Esophagus mucosa (tissue), 1 donor: ENCODE results near the gene TTC29. TPM values are rescaled to one million over a fixed set of nuclear protein-coding genes. Genes with fewer than 3 reads are reported as not detected.

ENCODE experiments used
- ATAC-seq: fragments of 200-7000 bp; cut with Tn5 transposase; one replicate; pipeline ENCODE4 v1.9.1; 2020
- total RNA-seq: library from RNA; stranded (reverse); gene quantifications from one replicate; pipeline ENCODE4 v1.2.4, GENCODE V29; 2023
- donor health status: DM: yes; HTN: yes; CAD: no.

Gene TTC29
- total RNA-seq, result not detected

- peak; percentile 100 for ATAC-seq
These were observed at the start of gene TTC29 for GRCh38 chr4:146945556-146946374. TSS of gene TTC29 (minus strand) at chr4:146945864. CDS start at chr4:146939895, 5,969 bp downstream.

GRCh38 chr4:146981651-146982050 lies 36.0 kb upstream of the TTC29 start:
- no peak for ATAC-seq

DNA sequence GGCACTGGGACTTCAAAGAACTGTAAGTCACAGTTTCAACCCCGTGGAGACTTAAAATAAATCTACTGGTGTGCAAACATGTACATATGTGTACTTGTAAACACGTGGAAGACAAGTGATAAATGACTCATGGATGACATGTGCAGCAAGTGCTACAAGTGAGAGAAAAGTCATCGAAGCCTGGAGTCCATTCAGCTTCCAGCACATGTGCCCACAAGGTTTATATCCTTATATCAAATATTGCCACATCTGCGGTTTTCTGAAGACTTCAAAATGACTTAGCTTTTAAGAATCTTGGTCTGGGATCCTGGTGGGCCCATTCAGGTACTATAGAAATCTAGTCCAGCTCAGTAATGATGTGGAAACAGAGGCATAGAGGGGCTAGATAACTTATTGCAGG lies 33.0 kb upstream of the TTC29 start:
- no peak for ATAC-seq

GRCh38 chr4:146976145-146976544 lies 30.5 kb upstream of the TTC29 start:
- no peak for ATAC-seq

DNA sequence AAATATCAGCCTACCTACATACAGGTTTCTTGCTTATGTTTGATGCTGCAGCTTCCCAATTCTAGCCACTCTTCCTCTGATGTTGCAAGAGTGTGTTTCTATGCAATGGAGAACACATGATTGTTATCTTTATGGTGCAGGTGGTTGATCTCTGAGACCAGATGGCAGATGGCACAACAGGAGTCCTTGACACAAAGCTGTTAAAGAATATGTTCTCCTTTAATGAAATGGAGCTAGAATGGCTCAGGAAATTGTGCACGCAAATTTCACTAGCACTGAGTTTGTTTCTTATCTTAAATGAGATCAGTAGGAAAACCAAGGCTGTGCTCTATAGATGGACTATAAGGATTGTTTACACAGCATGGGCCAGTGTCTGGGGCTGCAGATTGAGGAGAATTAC lies 29.9 kb upstream of the TTC29 start:
- no peak for ATAC-seq

DNA sequence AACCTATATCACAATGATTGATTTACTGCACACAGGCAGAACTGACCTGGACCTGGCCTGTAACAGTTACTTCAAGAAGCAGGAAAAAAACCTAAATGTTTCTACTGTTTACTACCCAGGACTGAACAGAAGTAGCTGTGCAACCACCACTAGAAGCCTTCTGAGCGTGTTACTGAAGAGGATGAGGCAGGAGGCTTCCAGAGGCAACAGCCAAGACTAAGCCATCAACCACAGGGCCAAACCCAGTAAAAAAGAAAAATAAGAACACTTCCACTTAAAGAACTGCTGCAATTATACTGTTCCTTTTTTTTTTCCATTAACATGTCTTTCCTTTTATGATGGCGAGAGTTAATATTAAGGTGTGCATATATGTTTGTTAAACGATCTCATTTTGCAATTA lies 29.4 kb upstream of the TTC29 start:
- ATAC-seq, result no peak

DNA sequence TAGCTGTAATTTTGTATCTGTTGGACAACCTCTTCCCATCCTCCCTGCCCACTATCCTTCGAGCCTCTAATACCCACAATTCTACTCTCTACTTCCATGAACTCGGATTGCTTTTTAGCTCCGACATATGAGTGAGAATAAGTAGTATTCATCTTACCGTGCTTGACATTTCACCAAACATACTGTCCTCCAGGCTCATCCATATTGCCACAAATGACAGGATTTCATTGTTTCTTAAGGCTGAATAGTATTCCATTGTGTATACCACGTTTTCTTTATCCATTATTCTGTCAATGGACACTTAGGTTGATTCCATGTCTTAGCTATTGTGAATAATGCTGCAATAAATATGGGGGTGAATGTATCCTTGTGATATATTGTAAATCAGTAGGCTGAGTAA lies 26.4 kb upstream of the TTC29 start:
- no peak for ATAC-seq

GRCh38 chr4:146969126-146969525 lies 23.5 kb upstream of the TTC29 start:
- ATAC-seq, result no peak

DNA sequence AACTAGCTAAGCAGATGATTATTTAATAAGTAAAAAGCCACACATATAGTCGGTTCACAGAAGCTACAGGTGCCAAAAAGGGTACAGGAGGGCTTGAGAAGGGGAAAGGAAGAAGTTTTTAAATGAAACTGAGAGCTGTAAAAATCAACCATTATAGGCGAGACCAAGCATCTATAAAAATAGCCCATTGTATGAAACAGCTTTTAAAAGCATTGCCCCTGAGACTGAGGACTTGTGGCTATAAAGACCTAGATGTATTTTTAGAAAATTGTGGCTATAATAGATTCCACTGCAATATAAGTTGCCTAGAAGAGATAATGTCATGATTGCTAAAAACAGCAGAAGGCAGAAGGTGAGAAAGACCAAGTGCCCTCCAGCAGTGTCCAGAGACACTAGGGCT lies 15.0 kb upstream of the TTC29 start:
- ATAC-seq, result no peak

GRCh38 chr4:146959692-146960091 lies 14.0 kb upstream of the TTC29 start:
- ATAC-seq, result no peak

DNA sequence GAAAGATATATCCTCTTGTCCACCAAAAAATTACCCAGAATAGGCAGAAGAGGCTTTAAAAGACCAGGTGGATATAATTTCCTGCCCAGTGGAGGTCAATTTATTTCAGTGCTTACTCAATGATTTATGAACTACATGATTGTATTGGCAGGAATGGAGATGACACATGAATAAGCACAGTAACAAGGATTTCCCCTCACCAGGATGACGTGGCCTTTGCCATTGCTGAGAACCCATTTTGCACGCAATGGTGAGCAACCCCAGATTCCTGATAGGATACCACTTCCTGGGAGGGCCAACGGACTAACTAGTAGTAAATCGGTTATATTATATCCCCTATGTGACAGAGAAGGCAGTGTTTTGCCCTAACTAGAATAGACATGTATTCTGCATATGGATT lies 11.6 kb upstream of the TTC29 start:
- ATAC-seq, result no peak

DNA sequence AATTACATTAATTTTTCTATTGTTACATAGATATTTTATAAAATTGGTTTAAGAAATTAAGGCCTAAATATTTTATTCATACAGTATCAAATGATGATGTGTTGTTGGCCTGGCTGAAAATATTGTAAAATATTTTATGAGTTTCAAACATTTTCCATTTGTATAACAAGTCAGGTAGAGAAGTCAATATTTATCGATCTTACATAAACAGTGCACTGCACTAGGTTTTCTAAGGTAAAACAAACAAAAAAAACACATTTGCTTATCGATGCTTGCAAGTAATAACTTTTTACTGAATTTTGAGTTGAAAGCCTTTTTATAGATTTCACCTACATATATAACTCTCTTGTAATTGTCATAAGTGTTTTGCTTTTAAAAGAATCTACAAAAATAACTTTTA lies 7.2 kb upstream of the TTC29 start:
- no peak for ATAC-seq

GRCh38 chr4:146949559-146949958 lies 3.9 kb upstream of the TTC29 start:
- ATAC-seq, result no peak

GRCh38 chr4:146943691-146944375 lies 1.8 kb downstream of the TTC29 start:
- ATAC-seq, result no peak

- no peak for ATAC-seq
These were observed 13.5 kb downstream of the TTC29 start for GRCh38 chr4:146932116-146932515.

GRCh38 chr4:146930673-146931072 lies 15.0 kb downstream of the TTC29 start:
- no peak for ATAC-seq

DNA sequence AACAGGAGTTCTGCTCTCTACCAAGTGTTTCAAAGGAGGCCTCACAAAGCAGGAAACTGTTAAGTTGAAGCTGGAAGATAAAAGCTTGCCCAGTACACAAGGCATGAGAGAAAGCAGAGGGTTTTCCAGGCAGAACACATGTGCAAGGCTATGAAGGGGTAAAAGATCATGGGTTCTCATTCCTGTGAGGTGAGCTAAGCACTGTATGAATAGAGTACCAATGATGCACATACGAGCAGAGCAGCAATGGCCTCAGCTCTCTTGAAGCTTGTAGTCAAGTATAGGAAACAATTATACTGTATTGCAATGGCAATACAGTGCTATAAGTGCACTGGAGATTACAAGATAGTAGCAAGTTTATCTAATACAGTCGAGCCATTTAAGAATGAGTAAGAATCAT lies 18.0 kb downstream of the TTC29 start:
- ATAC-seq, result no peak

GRCh38 chr4:146916479-146917076 lies 29.1 kb downstream of the TTC29 start:
- no peak for ATAC-seq

- no peak for ATAC-seq
These were observed 30.5 kb downstream of the TTC29 start for GRCh38 chr4:146915132-146915531.

DNA sequence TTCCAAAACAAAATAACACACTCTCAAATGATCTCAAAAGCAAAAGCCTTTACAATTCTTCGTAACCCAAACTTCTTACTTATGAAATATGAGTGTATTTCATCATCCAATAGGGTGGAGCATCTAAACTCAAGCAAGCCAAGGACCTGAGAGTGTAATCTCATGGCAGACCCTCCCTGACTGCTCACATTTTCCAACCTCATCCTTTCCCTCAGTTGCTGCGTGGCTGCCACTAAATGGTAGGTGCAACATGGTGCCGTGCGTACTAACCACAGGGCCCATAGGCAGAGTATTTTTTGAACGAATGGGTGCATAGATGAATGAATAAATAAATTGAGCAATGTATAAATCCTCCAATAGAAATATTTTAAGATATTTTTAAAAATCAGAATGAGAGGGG lies 45.4 kb downstream of the TTC29 start:
- ATAC-seq, result no peak

- no peak for ATAC-seq
These were observed 55.4 kb downstream of the TTC29 start for GRCh38 chr4:146890301-146890700.

GRCh38 chr4:146883070-146883469 lies 62.6 kb downstream of the TTC29 start:
- no peak for ATAC-seq

DNA sequence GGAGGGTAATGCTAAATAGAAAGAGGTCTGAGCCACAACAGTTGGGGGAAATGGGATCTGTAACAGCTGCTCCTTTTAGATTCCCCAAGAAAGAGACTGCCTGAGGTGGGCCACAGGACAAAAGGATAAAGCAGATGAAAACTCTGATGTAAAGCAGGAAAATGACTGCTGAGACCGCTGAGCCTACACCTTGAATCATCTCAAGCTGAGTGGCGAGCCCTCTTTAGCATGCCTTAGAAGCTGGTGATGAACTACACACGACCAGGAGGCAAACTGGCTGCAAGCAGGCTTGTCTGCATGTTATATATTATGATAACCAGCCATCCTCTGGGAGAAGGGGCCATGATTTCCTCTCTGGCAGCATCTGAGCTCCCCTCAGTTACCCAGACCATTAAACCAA lies 88.4 kb downstream of the TTC29 start:
- ATAC-seq, result no peak

DNA sequence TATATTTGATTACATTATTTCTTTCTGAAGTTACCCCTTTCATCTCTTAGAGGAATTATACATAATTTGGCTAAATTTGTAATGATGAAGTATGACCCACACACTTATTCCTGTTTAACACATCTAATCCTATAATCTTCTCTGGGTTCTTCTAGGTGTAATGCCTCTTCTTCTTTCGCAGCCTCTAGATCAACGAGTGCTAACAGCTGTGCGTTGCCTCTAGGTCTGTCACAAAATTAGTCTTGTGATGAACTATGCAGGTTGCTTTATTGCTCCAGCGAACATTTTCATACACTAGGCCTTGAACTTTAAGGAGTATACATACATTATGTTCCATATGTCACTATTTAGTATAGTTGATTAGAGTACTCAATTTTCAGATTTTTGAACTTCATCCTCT lies 89.9 kb downstream of the TTC29 start:
- ATAC-seq, result no peak
